HepG2 (cell line): ENCODE results near the gene TJP3. TPM values are rescaled to one million over a fixed set of nuclear protein-coding genes. Genes with fewer than 3 reads are reported as not detected.

Experiments
- AKAP8 ChIP-seq: sonication (generic); formaldehyde crosslinking; IDR thresholded peaks from 2 replicates; pipeline ENCODE4 v1.5.1; 2020; ENCODE audit warnings: mild to moderate bottlenecking, missing genetic modification reagents
- ARNTL ChIP-seq: sonication (generic); formaldehyde crosslinking; IDR thresholded peaks from 2 replicates; pipeline ENCODE4 v1.4.0; 2020; ENCODE audit warnings: mild to moderate bottlenecking, missing genetic modification reagents
- CENPX ChIP-seq: sonication (generic); formaldehyde crosslinking; IDR thresholded peaks from 2 replicates; pipeline ENCODE4 v1.9.0; 2021; ENCODE audit warnings: mild to moderate bottlenecking, missing genetic modification reagents, moderate library complexity
- HDAC1 ChIP-seq: sonication (generic); formaldehyde crosslinking; IDR thresholded peaks from 2 replicates; pipeline ENCODE4 v1.5.1; 2020; ENCODE audit warnings: mild to moderate bottlenecking, missing genetic modification reagents
- HNRNPLL ChIP-seq: fragments of 200-400 bp; formaldehyde crosslinking; IDR thresholded peaks from 2 replicates; pipeline ENCODE4 v1.6.1; 2017; ENCODE audit warnings: mild to moderate bottlenecking, low read depth, low read length; ENCODE audit not compliant: poor library complexity, severe bottlenecking
- ISL2 ChIP-seq: sonication (generic); formaldehyde crosslinking; IDR thresholded peaks from 2 replicates; pipeline ENCODE4 v1.5.0; 2020; ENCODE audit warnings: missing genetic modification reagents
- MED1 ChIP-seq: sonication (generic); formaldehyde crosslinking; IDR thresholded peaks from 2 replicates; pipeline ENCODE4 v1.4.0; 2020; ENCODE audit warnings: missing genetic modification reagents
- MTA1 ChIP-seq: sonication (generic); formaldehyde crosslinking; IDR thresholded peaks from 2 replicates; pipeline ENCODE4 v1.4.0; 2020; ENCODE audit warnings: missing genetic modification reagents, mild to moderate bottlenecking, borderline replicate concordance
- MXI1 ChIP-seq: IDR thresholded peaks from 3 replicates; pipeline ENCODE4 v1.6.1; 2012; ENCODE audit warnings: low read depth, low read length, inconsistent platforms, borderline replicate concordance
- NCOA2 ChIP-seq: sonication (generic); formaldehyde crosslinking; IDR thresholded peaks from 2 replicates; pipeline ENCODE4 v1.8.0; 2022; ENCODE audit warnings: inconsistent platforms
- POLR2A ChIP-seq, 2 experiments: IDR thresholded peaks; 2 replicates each; pipeline ENCODE4 v1.6.1; 2011; ENCODE audit warnings: low read depth in 2 of 2, low read length in 2 of 2, mild to moderate bottlenecking in 1 of 2, moderate library complexity in 1 of 2; ENCODE audit not compliant: insufficient read depth in 1 of 2
- PRMT3 ChIP-seq: sonication (generic); formaldehyde crosslinking; IDR thresholded peaks from 2 replicates; pipeline ENCODE4 v1.8.1; 2022; ENCODE audit warnings: low read depth, mild to moderate bottlenecking, moderate library complexity, missing genetic modification reagents, borderline replicate concordance
- PRPF4 ChIP-seq: fragments of 200-400 bp; formaldehyde crosslinking; IDR thresholded peaks from 2 replicates; pipeline ENCODE4 v1.6.1; 2016; ENCODE audit warnings: low read length, low read depth; ENCODE audit not compliant: poor library complexity, severe bottlenecking
- TFAP4 ChIP-seq: sonication (generic); IDR thresholded peaks from 2 replicates; pipeline ENCODE4 v1.6.1; 2016; ENCODE audit warnings: low read depth, borderline replicate concordance
- TFDP2 ChIP-seq: sonication (generic); formaldehyde crosslinking; IDR thresholded peaks from 2 replicates; pipeline ENCODE4 v1.4.0; 2020; ENCODE audit warnings: missing genetic modification reagents
- ZBTB3 ChIP-seq: sonication (generic); formaldehyde crosslinking; IDR thresholded peaks from 2 replicates; pipeline ENCODE4 v1.4.0; 2020; ENCODE audit warnings: low read depth, mild to moderate bottlenecking, moderate library complexity, missing genetic modification reagents, borderline replicate concordance
- ZNF207 ChIP-seq: fragments of 450-650 bp; IDR thresholded peaks from 2 replicates; pipeline ENCODE4 v1.6.1; 2016; ENCODE audit warnings: antibody characterized with exemption, borderline replicate concordance
- ZNF670 ChIP-seq: sonication (generic); formaldehyde crosslinking; IDR thresholded peaks from 2 replicates; pipeline ENCODE4 v1.8.0; 2022; ENCODE audit warnings: mild to moderate bottlenecking, missing genetic modification reagents, borderline replicate concordance
- ZNF7 ChIP-seq: IDR thresholded peaks from 2 replicates; pipeline ENCODE4 v1.6.1; 2016; ENCODE audit warnings: missing biosample characterization, missing genetic modification reagents
- ZNF747 ChIP-seq: sonication (generic); formaldehyde crosslinking; IDR thresholded peaks from 2 replicates; pipeline ENCODE4 v1.8.1; 2023; ENCODE audit warnings: missing genetic modification reagents, mild to moderate bottlenecking, borderline replicate concordance
- ZXDC ChIP-seq: sonication (generic); formaldehyde crosslinking; IDR thresholded peaks from 2 replicates; pipeline ENCODE4 v1.5.0; 2020; ENCODE audit warnings: mild to moderate bottlenecking, missing genetic modification reagents
- polyA plus RNA-seq, 8 experiments: library from polyadenylated mRNA; depleted of rRNA in 3 of 8; stranded (reverse) in 7 of 8; unstranded in 1 of 8; fragments of >200 nt; fragmentation: Illumina TruSeq in 4 of 8; extraction: Trizol in 4 of 8; gene quantifications; 2 replicates each; pipeline versions ENCODE4 v1.2.1 to v1.2.3, GENCODE V29; 2011 to 2016; ENCODE audit warnings: low read depth in 4 of 8, missing spikeins in 1 of 8, mixed read lengths in 1 of 8; ENCODE audit not compliant: insufficient read depth in 1 of 8
- total RNA-seq, 5 experiments: library from RNA; depleted of rRNA; stranded (reverse); fragments of >200 nt; fragmentation: Illumina TruSeq; extraction: Trizol; gene quantifications; 2 replicates each; pipeline ENCODE4 v1.2.3, GENCODE V29; 2016; ENCODE audit warnings: low read depth in 1 of 5
- TF ChIP-seq, protein P1 (sequence below): sonication (generic); formaldehyde crosslinking; IDR thresholded peaks from 2 replicates; pipeline ENCODE4 v1.8.1; 2023; ENCODE audit warnings: mild to moderate bottlenecking, missing genetic modification reagents
- TF ChIP-seq, protein P2 (sequence below): sonication (generic); formaldehyde crosslinking; IDR thresholded peaks from 2 replicates; pipeline ENCODE4 v1.5.0; 2020; ENCODE audit warnings: mild to moderate bottlenecking, missing genetic modification reagents

TJP3 gene
- total and polyA plus RNA-seq, 2 of the 13 experiments (the other 11 are each of a cell fraction or from before 2014, with no cell fraction given) = 2.3 to 21.5 TPM

DNA sequence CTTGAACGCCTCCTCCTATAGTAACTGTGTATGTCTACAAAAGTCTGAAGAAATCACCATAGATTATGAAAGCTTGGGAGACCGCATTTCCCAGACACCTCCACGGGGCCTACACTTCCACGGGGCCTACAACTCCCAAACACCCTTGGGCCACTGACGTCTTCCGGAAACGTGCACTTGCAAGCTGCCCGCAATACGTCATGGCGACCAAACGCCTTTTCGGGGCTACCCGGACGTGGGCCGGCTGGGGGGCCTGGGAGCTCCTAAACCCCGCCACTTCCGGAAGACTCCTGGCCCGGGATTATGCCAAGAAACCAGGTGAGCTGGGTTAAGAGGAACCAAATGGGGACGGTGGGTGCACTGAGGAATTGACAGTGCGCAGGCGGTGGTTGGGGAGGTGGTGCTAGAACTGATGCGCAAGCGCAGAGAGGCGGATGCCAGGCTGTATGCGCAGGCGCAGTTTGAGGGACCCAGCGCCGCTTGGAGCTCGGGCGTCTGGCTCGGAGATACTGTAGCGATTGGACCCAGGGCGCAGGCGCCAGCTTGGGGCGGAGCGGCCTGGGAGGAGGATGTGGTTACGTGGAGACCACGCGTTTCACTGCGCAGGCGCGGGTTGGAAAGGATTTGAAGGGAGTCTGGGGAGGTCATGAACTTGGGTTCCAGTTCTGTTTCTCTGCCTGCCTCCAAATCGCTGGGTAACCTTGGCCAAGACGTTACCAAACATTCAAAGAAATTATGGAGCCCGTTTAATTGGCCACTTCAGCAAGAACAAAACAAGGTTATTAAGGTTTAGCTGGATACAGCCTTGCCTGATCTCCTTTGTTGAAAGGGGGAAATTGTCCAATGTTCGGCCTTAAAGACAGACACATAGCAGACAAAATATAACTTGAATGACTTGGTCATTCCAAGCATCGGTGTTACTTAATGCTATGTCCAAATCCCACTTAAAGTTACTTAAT is 54.6 kb downstream of the TJP3 start, which contains the start of gene MRPL54 (continued):
- TF ChIP-seq AKAP8 (CRISPR knock-in tag) = no peak
- no peak for TF ChIP-seq TFAP4
- no peak for TF ChIP-seq ZNF207
- TF ChIP-seq, protein P1, sequence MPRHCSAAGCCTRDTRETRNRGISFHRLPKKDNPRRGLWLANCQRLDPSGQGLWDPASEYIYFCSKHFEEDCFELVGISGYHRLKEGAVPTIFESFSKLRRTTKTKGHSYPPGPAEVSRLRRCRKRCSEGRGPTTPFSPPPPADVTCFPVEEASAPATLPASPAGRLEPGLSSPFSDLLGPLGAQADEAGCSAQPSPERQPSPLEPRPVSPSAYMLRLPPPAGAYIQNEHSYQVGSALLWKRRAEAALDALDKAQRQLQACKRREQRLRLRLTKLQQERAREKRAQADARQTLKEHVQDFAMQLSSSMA (CRISPR knock-in tag) = no peak
- no peak for TF ChIP-seq TFDP2 (CRISPR knock-in tag)
- no peak for TF ChIP-seq ZNF7
- TF ChIP-seq NCOA2 (CRISPR knock-in tag) = no peak
- TF ChIP-seq POLR2A (IDR thresholded peaks at IDR 0.05; ENCODE audit: insufficient read depth in 1 of 2, low read depth in 2 of 2, low read length in 2 of 2) = peak; percentile 75 to 95
- peak; percentile 56; the same call in 1 of the 3 replicates for TF ChIP-seq MXI1
- no peak for TF ChIP-seq ISL2
- TF ChIP-seq MED1 = 0 out of 2 replicates have a peak, but pooled peaks have one; percentile 6
- peak; percentile 64; the same call in 1 of the 2 replicates for TF ChIP-seq ZNF747 (CRISPR knock-in tag)
- no peak for TF ChIP-seq ZXDC (CRISPR knock-in tag)
- TF ChIP-seq, protein P2, sequence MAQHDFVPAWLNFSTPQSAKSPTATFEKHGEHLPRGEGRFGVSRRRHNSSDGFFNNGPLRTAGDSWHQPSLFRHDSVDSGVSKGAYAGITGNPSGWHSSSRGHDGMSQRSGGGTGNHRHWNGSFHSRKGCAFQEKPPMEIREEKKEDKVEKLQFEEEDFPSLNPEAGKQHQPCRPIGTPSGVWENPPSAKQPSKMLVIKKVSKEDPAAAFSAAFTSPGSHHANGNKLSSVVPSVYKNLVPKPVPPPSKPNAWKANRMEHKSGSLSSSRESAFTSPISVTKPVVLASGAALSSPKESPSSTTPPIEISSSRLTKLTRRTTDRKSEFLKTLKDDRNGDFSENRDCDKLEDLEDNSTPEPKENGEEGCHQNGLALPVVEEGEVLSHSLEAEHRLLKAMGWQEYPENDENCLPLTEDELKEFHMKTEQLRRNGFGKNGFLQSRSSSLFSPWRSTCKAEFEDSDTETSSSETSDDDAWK (CRISPR knock-in tag) = no peak
- TF ChIP-seq HDAC1 (CRISPR knock-in tag) = peak; percentile 66; the same call in 1 of the 2 replicates
- peak; percentile 82 for TF ChIP-seq HNRNPLL
- no peak for TF ChIP-seq CENPX (CRISPR knock-in tag)
- no peak for TF ChIP-seq ARNTL (CRISPR knock-in tag)
- no peak for TF ChIP-seq ZBTB3
- no peak for TF ChIP-seq PRMT3 (CRISPR knock-in tag)
- no peak for TF ChIP-seq PRPF4
- TF ChIP-seq ZNF670 = no peak
- no peak for TF ChIP-seq MTA1 (CRISPR knock-in tag)
